K562 (cell line): ENCODE measurements around the gene SLC12A4. TPM values are rescaled to one million over a fixed set of nuclear protein-coding genes. Genes with fewer than 3 reads are reported as not detected.
A peak's percentile ranks its signal among the peaks of the same experiment; 100 is the strongest.

Experiments
- ATAC-seq: fragments of 200-7000 bp; cut with Tn5 transposase; 3 replicates; pipeline ENCODE4 v1.9.1; 2020; ENCODE audit warnings: moderate library complexity
- BruUV-seq: library from RNA; stranded (reverse); fragments of 400-500 nt; replicated peaks from 2 replicates; lab custom pipeline; 2021; lab: Mats Ljungman, UMichigan
- CTCF ChIA-PET: fragments of 300-600 bp; formaldehyde crosslinking; extraction: SDS; loops from one replicate; lab custom pipeline; 2021; ENCODE audit warnings: low intra/inter-chr PET ratio; lab: Yijun Ruan, JAX
- POLR2A ChIA-PET: fragments of 300-600, 350-650 bp; sonication (Branson Sonifier 250); formaldehyde crosslinking; extraction: SDS; loops from one replicate; lab custom pipeline; 2021; ENCODE audit warnings: antibody characterized with exemption, inconsistent platforms; lab: Yijun Ruan, JAX
- DNase-seq, 4 experiments: peaks; one replicate each; pipeline versions ENCODE4 v3.0.0 to v3.0.0-alpha.2; 2011 to 2018; ENCODE audit warnings: low spot score in 3 of 4, mixed read lengths in 3 of 4; ENCODE audit errors: extremely low read depth in 1 of 4
- FAIRE-seq: peaks from 2 replicates; lab custom pipeline; 2011; peaks lifted over from hg19 to GRCh38; lab: Jason Lieb, UNC
- H2AFZ ChIP-seq: 2 replicates; pipeline ENCODE4 v1.6.0; 2011; ENCODE audit warnings: low read depth, low read length, control low read depth, inconsistent platforms
- H3K27ac ChIP-seq: fragments of 200-600 bp; 3 replicates; pipeline ENCODE4 v1.8.0; 2011; ENCODE audit warnings: low read depth, mild to moderate bottlenecking, control low read depth, inconsistent platforms, low read length, moderate library complexity, mixed read lengths; ENCODE audit errors: extremely low read depth
- H3K27me3 ChIP-seq, 2 experiments: fragments of 300-600 bp in 1 of 2; 2 replicates in 1 of 2; 3 replicates in 1 of 2; pipeline versions ENCODE4 v1.6.0 to v1.8.0; 2011; ENCODE audit warnings: inconsistent platforms in 2 of 2, low read length in 2 of 2, mild to moderate bottlenecking in 1 of 2, mixed read lengths in 1 of 2, moderate library complexity in 1 of 2; ENCODE audit not compliant: control insufficient read depth in 2 of 2, insufficient read depth in 2 of 2
- H3K36me3 ChIP-seq: fragments of 300-600 bp; 3 replicates; pipeline ENCODE4 v1.8.0; 2011; ENCODE audit warnings: mild to moderate bottlenecking, low read length, inconsistent platforms; ENCODE audit not compliant: control insufficient read depth, insufficient read depth
- H3K4me1 ChIP-seq, 2 experiments: fragments of 200-600 bp in 1 of 2; replicated peaks in 1 of 2; 2 replicates in 1 of 2; 3 replicates in 1 of 2; pipeline versions ENCODE4 v1.5.1 to v1.8.0; 2011; ENCODE audit warnings: inconsistent platforms in 2 of 2, low read length in 2 of 2, mild to moderate bottlenecking in 1 of 2, mixed read lengths in 1 of 2, moderate library complexity in 1 of 2; ENCODE audit not compliant: control insufficient read depth in 2 of 2, insufficient read depth in 2 of 2
- H3K4me2 ChIP-seq: 2 replicates; pipeline ENCODE4 v1.6.1; 2011; ENCODE audit warnings: low read length, control low read depth, inconsistent platforms, mixed read lengths; ENCODE audit not compliant: insufficient read depth
- H3K4me3 ChIP-seq: fragments of 200-600 bp; sonication (generic), shearing (Covaris generic); 2 replicates; pipeline ENCODE4 v1.5.1; 2016; ENCODE audit warnings: control low read depth, inconsistent platforms
- H3K79me2 ChIP-seq: fragments of 200-600 bp; 3 replicates; pipeline ENCODE4 v1.8.0; 2011; ENCODE audit warnings: low read length, inconsistent platforms; ENCODE audit not compliant: control insufficient read depth, insufficient read depth
- H3K9ac ChIP-seq, 2 experiments: 2 replicates each; pipeline versions ENCODE4 v1.6.0 to v1.6.1; 2011; ENCODE audit warnings: low read depth in 2 of 2, low read length in 2 of 2, control low read depth in 1 of 2, inconsistent platforms in 1 of 2, mild to moderate bottlenecking in 1 of 2, mixed read lengths in 1 of 2; ENCODE audit not compliant: insufficient read depth in 1 of 2
- H3K9me1 ChIP-seq: one replicate; pipeline ENCODE4 v1.6.0; 2011; ENCODE audit warnings: inconsistent platforms, mild to moderate bottlenecking, low read length, moderate library complexity; ENCODE audit not compliant: control insufficient read depth, insufficient read depth
- H3K9me3 ChIP-seq: replicated peaks from 2 replicates; pipeline ENCODE4 v1.5.1; 2011; ENCODE audit warnings: low read depth, low read length, inconsistent platforms; ENCODE audit not compliant: control insufficient read depth, insufficient read depth
- H4K20me1 ChIP-seq: replicated peaks from 2 replicates; pipeline ENCODE4 v1.6.1; 2011; ENCODE audit warnings: low read length, inconsistent platforms, mixed read lengths; ENCODE audit not compliant: control insufficient read depth, insufficient read depth
- C11orf30 ChIP-seq: fragments of 450-650 bp; IDR thresholded peaks from 2 replicates; pipeline ENCODE4 v1.6.1; 2016; ENCODE audit warnings: low read depth, mild to moderate bottlenecking
- DIDO1 ChIP-seq: fragments of 450-650 bp; IDR thresholded peaks from 2 replicates; pipeline ENCODE4 v1.6.1; 2016; ENCODE audit warnings: low read depth, missing biosample characterization, missing genetic modification characterization
- FOXP1 ChIP-seq: sonication (generic); formaldehyde crosslinking; IDR thresholded peaks from 2 replicates; pipeline ENCODE4 v1.8.0; 2022; ENCODE audit warnings: mild to moderate bottlenecking, missing genetic modification reagents
- HIVEP1 ChIP-seq: fragments of 250-450 bp; sonication (Bioruptor Pico); IDR thresholded peaks from 2 replicates; pipeline ENCODE4 v1.4.0; 2020; ENCODE audit warnings: mild to moderate bottlenecking
- JUNB ChIP-seq: fragments of 450-650 bp; formaldehyde crosslinking; conservative IDR thresholded peaks from 2 replicates; pipeline ENCODE4 v1.4.0; 2020; ENCODE audit warnings: mild to moderate bottlenecking
- MED1 ChIP-seq: sonication (generic); formaldehyde crosslinking; IDR thresholded peaks from 2 replicates; pipeline ENCODE4 v1.8.1; 2023; ENCODE audit warnings: missing genetic modification reagents, borderline replicate concordance
- NBN ChIP-seq: fragments of 450-650 bp; IDR thresholded peaks from 2 replicates; pipeline ENCODE4 v1.6.1; 2016; ENCODE audit warnings: low read depth, mild to moderate bottlenecking
- OTX1 ChIP-seq: fragments of 450-650 bp; formaldehyde crosslinking; IDR thresholded peaks from 2 replicates; pipeline ENCODE4 v1.4.0; 2022; ENCODE audit warnings: mild to moderate bottlenecking
- PURB ChIP-seq: sonication (generic); formaldehyde crosslinking; IDR thresholded peaks from 2 replicates; pipeline ENCODE4 v1.9.0; 2021; ENCODE audit warnings: low read depth, mild to moderate bottlenecking, missing genetic modification reagents
- RAD21 ChIP-seq, 2 experiments: fragments of 250-450 bp in 1 of 2; fragments of 450-650 bp in 1 of 2; sonication (Bioruptor Pico) in 1 of 2; formaldehyde crosslinking in 1 of 2; IDR thresholded peaks in 1 of 2; conservative IDR thresholded peaks in 1 of 2; 2 replicates each; pipeline versions ENCODE4 v1.4.0 to v1.8.0; 2020 to 2022; ENCODE audit warnings: mild to moderate bottlenecking in 2 of 2, moderate library complexity in 1 of 2
- RBFOX2 ChIP-seq: fragments of 200-400 bp; formaldehyde crosslinking; IDR thresholded peaks from 2 replicates; pipeline ENCODE4 v1.6.1; 2017; ENCODE audit warnings: low read depth, mild to moderate bottlenecking, low read length, moderate library complexity
- RBM25 ChIP-seq: fragments of 200-400 bp; formaldehyde crosslinking; IDR thresholded peaks from 2 replicates; pipeline ENCODE4 v1.6.1; 2018; ENCODE audit warnings: low read length, low read depth, moderate library complexity; ENCODE audit not compliant: severe bottlenecking
- THRAP3 ChIP-seq: fragments of 450-650 bp; IDR thresholded peaks from 2 replicates; pipeline ENCODE4 v1.6.1; 2016; ENCODE audit warnings: mild to moderate bottlenecking, inconsistent platforms, borderline replicate concordance
- ZC3H8 ChIP-seq: fragments of 450-650 bp; IDR thresholded peaks from 2 replicates; pipeline ENCODE4 v1.6.1; 2017
- ZKSCAN1 ChIP-seq: fragments of 150-350 bp; IDR thresholded peaks from 2 replicates; pipeline ENCODE4 v1.6.1; 2016; ENCODE audit warnings: low read depth, low read length
- ZNF277 ChIP-seq: fragments of 250-450 bp; sonication (Bioruptor Pico); IDR thresholded peaks from 2 replicates; pipeline ENCODE4 v1.8.0; 2022; ENCODE audit warnings: inconsistent platforms, mild to moderate bottlenecking, moderate library complexity, borderline replicate concordance
- ZNF589 ChIP-seq: fragments of 200-800 bp; sonication (Bioruptor generic); IDR thresholded peaks from 2 replicates; pipeline ENCODE4 v1.6.1; 2016; ENCODE audit warnings: low read depth, missing genetic modification characterization, missing compliant biosample characterization
- WGBS: fragments of 100-300 bp; shearing (Covaris generic); methylation state at CpG from one replicate; pipeline ENCODE4 v1.1.6; 2016; ENCODE audit warnings: low coverage, mixed read lengths; ENCODE audit not compliant: insufficient coverage; ENCODE audit errors: missing lambda C conversion rate; 5-methylcytosine and 5-hydroxymethylcytosine counted together
- in situ Hi-C: fragments of 300-500 bp; cut with MboI; formaldehyde crosslinking; loops from 4 replicates; pipeline ENCODE4 v1.15.0; 2018; ENCODE audit warnings: inconsistent platforms, mixed read lengths
- intact Hi-C: fragments of 100-400 bp; cut with micrococcal nuclease; formaldehyde crosslinking; loops from 2 replicates; pipeline ENCODE4 v1.14.2; 2022
- polyA plus RNA-seq, 8 experiments: library from polyadenylated mRNA; depleted of rRNA in 4 of 8; stranded (reverse) in 5 of 8; unstranded in 3 of 8; fragments of >200 nt; fragmentation: Nextera tagmentation in 2 of 8; fragmentation: Illumina TruSeq in 1 of 8; extraction: Ambion mirVana in 2 of 8; extraction: Trizol in 1 of 8; gene quantifications; 2 replicates each; pipeline versions ENCODE4 v1.2.1 to v1.2.3, GENCODE V29; 2011 to 2014; ENCODE audit warnings: inconsistent platforms in 1 of 8, missing spikeins in 1 of 8
- total RNA-seq, 7 experiments: library from RNA; depleted of rRNA in 6 of 7; stranded (reverse); fragments of >200 nt in 6 of 7; fragmentation: Illumina TruSeq in 2 of 7; extraction: Trizol in 2 of 7; gene quantifications; 2 replicates each; pipeline versions ENCODE4 v1.2.1 to v1.2.3, GENCODE V29; 2011 to 2021; ENCODE audit warnings: low replicate concordance in 1 of 7

The SLC12A4 gene
- total and polyA plus RNA-seq, 9 of the 15 experiments (the other 6 are each of a cell fraction or from before 2014, with no cell fraction given), result 0.75 to 43.5 (median 15.0) TPM

- no peak for TF ChIP-seq RBM25
- TF ChIP-seq ZNF277, result no peak
- TF ChIP-seq FOXP1 (CRISPR knock-in tag), result 0 out of 2 replicates have a peak, but pooled peaks have one; percentile 0
- no peak for TF ChIP-seq HIVEP1
- 0 out of 2 replicates have a peak, but pooled peaks have one; percentile 38 for TF ChIP-seq RBFOX2
- TF ChIP-seq, all 486 proteins: peak for 3
Measured at GRCh38 chr16:67930678-67931211, 37.7 kb downstream of the SLC12A4 start (continued).

- DNase-seq, result no peak
- 88% methylated on average over 9 of the region's 14 CpGs for WGBS
Measured at GRCh38 chr16:67930191-67930590, 38.2 kb downstream of the SLC12A4 start.

More at GRCh38 chr16:67930191-67930590, 38.2 kb downstream of the SLC12A4 start:
- ATAC-seq, result no peak
- CTCF ChIA-PET, result interaction anchor here (0.6 to 3.8 kb wide), 2 partner anchors 47 to 110 kb away, joined by 4 to 35 read pairs; partner anchors contain the start of gene NRN1L
- peaks cover 24% of the 10 kb centered on the region; the same call in 2 of the 3 replicates for H3K36me3 ChIP-seq
- H3K9me1 ChIP-seq, result no peaks in the 10 kb centered on the region
- FAIRE-seq, result no peak
- POLR2A ChIA-PET, result interaction anchor here (1.5 kb wide), 1 partner anchor 38 kb away, joined by 4 read pairs; no protein-coding TSS in a partner anchor
- peaks cover 11 to 44% of the 10 kb centered on the region in 2 experiments; a peak in 3 of 5 replicates for H3K4me1 ChIP-seq
- BruUV-seq, result no TSS peak
- H3K79me2 ChIP-seq, result peaks cover 18% of the 10 kb centered on the region
- H3K9me3 ChIP-seq, result no peaks in the 10 kb centered on the region
- no peaks in the 10 kb centered on the region; the same call in 1 of the 2 replicates for H4K20me1 ChIP-seq
- no peak overlapping the region for H3K27ac ChIP-seq
- H3K9ac ChIP-seq, result no peak overlapping the region
- in situ Hi-C loops, result no loop called here
- H3K27me3 ChIP-seq, result no peaks in the 10 kb centered on the region
- intact Hi-C loops, result loop anchor here (10.0 kb wide), 1 partner anchor 405 kb away; the partner anchor contains the start of gene RIPOR1
- H2AFZ ChIP-seq, result no peak overlapping the region
- TF ChIP-seq DIDO1 (tag), result no peak
- TF ChIP-seq OTX1, result no peak
- TF ChIP-seq ZNF589 (CRISPR knock-in tag), result no peak
- no peak for TF ChIP-seq NBN
- no peak for TF ChIP-seq C11orf30
- no peak for TF ChIP-seq PURB
- no peak for TF ChIP-seq JUNB (CRISPR knock-in tag)
- no peak for TF ChIP-seq THRAP3
- TF ChIP-seq RAD21 (CRISPR knock-in tag; conservative IDR thresholded peaks at IDR 0.05 in 1 of 2, IDR thresholded peaks at IDR 0.05 in 1 of 2), result no peak
- no peak for TF ChIP-seq MED1 (CRISPR knock-in tag)
- no peak for TF ChIP-seq ZC3H8
- no peak for TF ChIP-seq ZKSCAN1
- TF ChIP-seq, all 486 proteins: peak for 0
- Histone ChIP-seq H3K4me2 (no peak overlapping the region), H3K4me3 (no peak overlapping the region)
